GM12872 (cell line): Measurements from ENCODE around the gene TBX2.

ENCODE experiments used
- TF ChIP-seq, protein P1 (sequence below): IDR thresholded peaks from 3 replicates; pipeline ENCODE4 v1.5.1; 2011; ENCODE audit warnings: low read depth, mild to moderate bottlenecking, low read length, moderate library complexity; ENCODE audit not compliant: insufficient read depth

The TBX2 gene

GRCh38 chr17:61387511-61388305, 11.9 kb upstream of the TBX2 start:
- TF ChIP-seq, protein P1, sequence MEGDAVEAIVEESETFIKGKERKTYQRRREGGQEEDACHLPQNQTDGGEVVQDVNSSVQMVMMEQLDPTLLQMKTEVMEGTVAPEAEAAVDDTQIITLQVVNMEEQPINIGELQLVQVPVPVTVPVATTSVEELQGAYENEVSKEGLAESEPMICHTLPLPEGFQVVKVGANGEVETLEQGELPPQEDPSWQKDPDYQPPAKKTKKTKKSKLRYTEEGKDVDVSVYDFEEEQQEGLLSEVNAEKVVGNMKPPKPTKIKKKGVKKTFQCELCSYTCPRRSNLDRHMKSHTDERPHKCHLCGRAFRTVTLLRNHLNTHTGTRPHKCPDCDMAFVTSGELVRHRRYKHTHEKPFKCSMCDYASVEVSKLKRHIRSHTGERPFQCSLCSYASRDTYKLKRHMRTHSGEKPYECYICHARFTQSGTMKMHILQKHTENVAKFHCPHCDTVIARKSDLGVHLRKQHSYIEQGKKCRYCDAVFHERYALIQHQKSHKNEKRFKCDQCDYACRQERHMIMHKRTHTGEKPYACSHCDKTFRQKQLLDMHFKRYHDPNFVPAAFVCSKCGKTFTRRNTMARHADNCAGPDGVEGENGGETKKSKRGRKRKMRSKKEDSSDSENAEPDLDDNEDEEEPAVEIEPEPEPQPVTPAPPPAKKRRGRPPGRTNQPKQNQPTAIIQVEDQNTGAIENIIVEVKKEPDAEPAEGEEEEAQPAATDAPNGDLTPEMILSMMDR = no peak

GRCh38 chr17:61388561-61389356, 10.9 kb upstream of the TBX2 start:
- TF ChIP-seq, protein P1 = no peak

DNA sequence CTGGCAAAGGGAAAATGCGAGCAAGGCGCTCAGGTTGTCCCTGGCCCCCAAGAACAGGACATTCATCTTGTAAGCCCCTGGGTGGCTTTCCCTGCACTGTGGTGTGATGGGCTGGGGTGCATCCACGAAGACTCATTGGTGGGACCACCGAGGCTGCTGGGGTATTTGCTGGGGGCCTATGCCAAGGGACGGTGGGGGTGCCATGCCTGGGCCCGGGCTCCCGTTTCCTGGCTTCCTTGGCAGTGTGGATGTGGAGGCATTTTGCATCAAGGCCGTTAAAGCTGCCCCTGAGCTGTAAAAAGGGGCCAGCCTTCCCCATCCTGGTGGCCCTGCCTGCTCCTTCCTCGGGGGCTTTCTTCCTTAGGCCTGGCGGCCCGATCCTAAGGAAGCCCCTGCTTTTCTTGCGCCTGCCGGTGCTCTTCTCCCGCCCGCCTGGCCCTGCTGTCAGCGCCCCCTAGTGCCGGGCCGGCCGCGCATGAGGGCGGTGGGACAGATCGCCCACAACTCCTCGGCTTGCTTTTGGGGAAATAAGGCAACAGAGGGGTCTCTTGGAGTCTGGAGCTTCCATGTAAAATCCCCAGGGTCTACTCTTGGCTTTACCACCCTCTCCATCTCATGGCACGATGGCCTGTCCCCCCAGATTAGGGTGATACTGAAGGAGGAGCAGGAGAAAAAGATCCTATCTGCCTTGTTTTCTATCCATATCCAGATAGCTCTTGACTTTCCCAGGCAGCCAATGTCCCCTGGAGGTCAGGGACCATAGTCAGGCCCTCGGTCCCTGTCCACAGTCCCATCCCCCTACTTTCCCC, 9.8 kb upstream of the TBX2 start:
- TF ChIP-seq, protein P1 = peak; percentile 84

GRCh38 chr17:61390479-61390791, 9.2 kb upstream of the TBX2 start:
- TF ChIP-seq, protein P1 = no peak

GRCh38 chr17:61391595-61392291, 7.9 kb upstream of the TBX2 start:
- TF ChIP-seq, protein P1 = no peak

DNA sequence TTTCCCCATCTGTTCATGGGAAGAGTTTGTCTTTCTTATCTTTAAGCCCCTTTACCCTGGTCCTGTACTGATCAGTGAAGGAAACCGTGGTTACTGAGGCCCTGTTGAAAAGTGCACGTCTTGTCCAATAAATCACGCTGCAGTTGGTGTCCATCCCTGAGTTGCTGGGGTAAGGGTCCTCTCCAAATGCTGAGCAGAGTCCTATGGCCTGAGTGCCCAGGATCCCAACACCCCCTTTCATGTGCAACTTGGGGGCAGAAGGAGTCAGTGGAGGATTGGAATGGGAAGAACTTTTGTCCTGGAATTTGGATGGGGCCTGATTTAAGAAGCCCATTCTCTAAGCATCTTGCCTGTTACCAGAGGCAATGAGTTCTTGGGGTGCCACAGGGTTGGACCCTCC, 7.0 kb upstream of the TBX2 start:
- TF ChIP-seq, protein P1 = no peak
